H1 (cell line): ENCODE results near the gene LMX1B. TPM values are rescaled to one million over a fixed set of nuclear protein-coding genes. Genes with fewer than 3 reads are reported as not detected.

Experiments used
- ATF2 ChIP-seq: IDR thresholded peaks from 2 replicates; pipeline ENCODE4 v1.6.1; 2012; ENCODE audit warnings: low read length, inconsistent platforms
- CHD7 ChIP-seq: fragments of 300-600 bp; sonication (generic); IDR thresholded peaks from 2 replicates; pipeline ENCODE4 v1.7.1; 2012; ENCODE audit warnings: low read length, moderate library complexity, mild to moderate bottlenecking, inconsistent platforms; ENCODE audit not compliant: insufficient replicate concordance
- CTCF ChIP-seq, 3 experiments: IDR thresholded peaks; 1 replicate in 2 of 3; 2 replicates in 1 of 3; pipeline versions ENCODE4 v1.5.1 to v1.6.1; 2011; ENCODE audit warnings: low read length in 3 of 3, mild to moderate bottlenecking in 3 of 3, inconsistent platforms in 2 of 3, low read depth in 1 of 3, moderate library complexity in 1 of 3; ENCODE audit not compliant: insufficient read depth in 1 of 3; ENCODE audit errors: control extremely low read depth in 1 of 3
- TEAD4 ChIP-seq: IDR thresholded peaks from 2 replicates; pipeline ENCODE4 v1.6.1; 2012; ENCODE audit warnings: low read depth, low read length, inconsistent platforms, mixed read lengths
- polyA plus RNA-seq, 7 experiments: library from polyadenylated mRNA; depleted of rRNA in 3 of 7; stranded (reverse) in 5 of 7; unstranded in 2 of 7; fragments of >200 nt in 5 of 7; fragments of 200-250 nt in 2 of 7; gene quantifications; 1 replicate in 5 of 7; 2 replicates in 1 of 7; 4 replicates in 1 of 7; pipeline versions ENCODE4 v1.2.1 to v1.2.3, GENCODE V29; 2011 to 2013; ENCODE audit warnings: missing spikeins in 2 of 7, mixed read lengths in 2 of 7
- total RNA-seq: library from RNA; stranded (reverse); fragmentation: NEBNext Ultra II Directional; extraction: Animal tissue kit (Norgen Biotek cat#: 25700); gene quantifications from 2 replicates; pipeline ENCODE4 v1.2.1, GENCODE V29; 2021

The LMX1B gene
- total and polyA plus RNA-seq, 2 of the 8 experiments (the other 6 are each of a cell fraction or from before 2014, with no cell fraction given) = 0.09 to 0.37 TPM

- TF ChIP-seq CHD7 (no peak), TEAD4 (no peak), ATF2 (no peak), CTCF (IDR thresholded peaks at IDR 0.05; ENCODE audit: control extremely low read depth in 1 of 3, insufficient read depth in 1 of 3, low read depth in 1 of 3, low read length in 3 of 3) (no peak)
Measured at GRCh38 chr9:126722922-126723806, 109.4 kb downstream of the LMX1B start (continued).
